Measurements from ENCODE around the gene ALDH1A3. TPM values are rescaled to one million over a fixed set of nuclear protein-coding genes. Genes with fewer than 3 reads are reported as not detected.

The ALDH1A3 gene
- total RNA-seq, 1 experiment from 2014 or later, result 5,398 TPM

DNA sequence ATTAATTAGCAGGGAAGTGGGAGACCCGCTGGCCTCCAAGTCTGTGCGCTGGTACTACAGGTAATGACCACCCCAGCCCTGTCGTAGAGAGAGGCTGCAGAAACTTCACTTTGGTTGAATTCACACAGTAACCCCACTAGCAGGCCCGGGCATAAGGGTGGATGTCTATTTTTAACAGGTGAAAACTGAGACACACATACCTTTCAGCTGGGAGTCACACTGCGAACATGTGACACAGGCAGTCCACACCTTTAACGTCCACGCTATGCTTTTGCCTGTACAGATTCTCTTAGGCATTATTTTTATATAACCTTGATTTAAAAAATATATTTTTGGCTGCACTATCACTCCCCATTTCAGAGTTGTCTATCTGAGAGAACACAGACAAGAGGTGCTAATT lies 43.4 kb downstream of the ALDH1A3 start:
- POLR2A ChIA-PET (ENCODE audit: unreplicated experiment), result no interaction called here
- no peak overlapping the region for H3K4me3 ChIP-seq (ENCODE audit: low read length)
- no peaks in the 10 kb centered on the region for H4K20me1 ChIP-seq (ENCODE audit: low read length)
- no peak overlapping the region for H3K9ac ChIP-seq (ENCODE audit: low read length)
- H3K9me2 ChIP-seq (replicated peaks; ENCODE audit: low read length), result no peaks in the 10 kb centered on the region
- DNase-seq, result no peak
- intact Hi-C loops (cut with micrococcal nuclease), result no loop called here
- no peak overlapping the region for H3K27ac ChIP-seq (ENCODE audit: low read length)
- no peaks in the 10 kb centered on the region; the same call in none of the 2 replicates for H3K36me3 ChIP-seq (ENCODE audit: low read depth, low read length)
- ATAC-seq, result no peak
- H2AFZ ChIP-seq (ENCODE audit: low read length), result no peak overlapping the region
- no peaks in the 10 kb centered on the region for H3K27me3 ChIP-seq (ENCODE audit: low read length)
- peaks cover 16% of the 10 kb centered on the region for H3K4me1 ChIP-seq (ENCODE audit: insufficient read depth, low read length)
- TF ChIP-seq CTCF (conservative IDR thresholded peaks at IDR 0.05; ENCODE audit: low read depth, low read length) (no peak), EZH2 (IDR thresholded peaks at IDR 0.05; ENCODE audit: low read length, unreplicated experiment) (no peak), EZH2phosphoT487 (IDR thresholded peaks at IDR 0.05; ENCODE audit: borderline replicate concordance, low read length) (no peak)
- no TSS peak for BruUV-seq (replicated peaks)
- H3F3A ChIP-seq (ENCODE audit: low read length, unreplicated experiment), result no peaks in the 10 kb centered on the region
- no peaks in the 10 kb centered on the region for H3K9me3 ChIP-seq (ENCODE audit: low read length)
- no peak overlapping the region for H3K4me2 ChIP-seq (ENCODE audit: low read length)
- CTCF ChIA-PET, result no interaction called here
- peaks cover 32% of the 10 kb centered on the region for H3K79me2 ChIP-seq (ENCODE audit: low read length)

DNA sequence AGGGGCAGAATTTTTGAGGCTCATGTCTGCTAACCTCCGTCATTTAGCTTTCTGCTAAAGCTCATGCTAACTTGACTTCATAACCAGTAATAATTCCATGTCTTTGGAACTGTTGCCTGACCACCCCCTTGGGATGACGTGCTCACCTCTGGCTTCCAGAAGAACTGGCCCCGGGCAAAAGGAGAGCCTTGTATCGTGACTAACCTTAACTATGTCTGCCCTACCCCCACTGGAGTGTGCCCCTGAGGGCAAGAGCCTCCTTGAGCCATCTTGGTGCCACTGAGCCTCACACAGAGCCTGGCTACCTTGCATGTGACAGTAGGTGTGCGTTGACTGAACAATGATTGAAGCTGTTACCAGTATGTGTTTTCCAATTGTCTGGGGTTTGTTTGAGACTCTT lies 44.3 kb downstream of the ALDH1A3 start:
- no peak overlapping the region for H3K4me3 ChIP-seq (ENCODE audit: low read length)
- peaks cover 32% of the 10 kb centered on the region for H3K79me2 ChIP-seq (ENCODE audit: low read length)
- DNase-seq (no peak), ATAC-seq (no peak)
- H3K27ac ChIP-seq (ENCODE audit: low read length), result no peak overlapping the region
- H3K27me3 ChIP-seq (ENCODE audit: low read length), result no peaks in the 10 kb centered on the region
- H3K9ac ChIP-seq (ENCODE audit: low read length), result no peak overlapping the region
- no peaks in the 10 kb centered on the region; the same call in none of the 2 replicates for H3K36me3 ChIP-seq (ENCODE audit: low read depth, low read length)
- no peaks in the 10 kb centered on the region for H3F3A ChIP-seq (ENCODE audit: low read length, unreplicated experiment)
- H3K4me2 ChIP-seq (ENCODE audit: low read length), result no peak overlapping the region
- CTCF ChIA-PET, result no interaction called here
- intact Hi-C loops (cut with micrococcal nuclease), result no loop called here
- no TSS peak for BruUV-seq (replicated peaks)
- H4K20me1 ChIP-seq (ENCODE audit: low read length), result no peaks in the 10 kb centered on the region
- H3K4me1 ChIP-seq (ENCODE audit: insufficient read depth, low read length), result peaks cover 17% of the 10 kb centered on the region
- POLR2A ChIA-PET (ENCODE audit: unreplicated experiment), result no interaction called here
- no peaks in the 10 kb centered on the region for H3K9me3 ChIP-seq (ENCODE audit: low read length)
- no peak overlapping the region for H2AFZ ChIP-seq (ENCODE audit: low read length)
- TF ChIP-seq EZH2 (IDR thresholded peaks at IDR 0.05; ENCODE audit: low read length, unreplicated experiment) (no peak), EZH2phosphoT487 (IDR thresholded peaks at IDR 0.05; ENCODE audit: borderline replicate concordance, low read length) (no peak), CTCF (conservative IDR thresholded peaks at IDR 0.05; ENCODE audit: low read depth, low read length) (no peak)
- no peaks in the 10 kb centered on the region for H3K9me2 ChIP-seq (replicated peaks; ENCODE audit: low read length)

DNA sequence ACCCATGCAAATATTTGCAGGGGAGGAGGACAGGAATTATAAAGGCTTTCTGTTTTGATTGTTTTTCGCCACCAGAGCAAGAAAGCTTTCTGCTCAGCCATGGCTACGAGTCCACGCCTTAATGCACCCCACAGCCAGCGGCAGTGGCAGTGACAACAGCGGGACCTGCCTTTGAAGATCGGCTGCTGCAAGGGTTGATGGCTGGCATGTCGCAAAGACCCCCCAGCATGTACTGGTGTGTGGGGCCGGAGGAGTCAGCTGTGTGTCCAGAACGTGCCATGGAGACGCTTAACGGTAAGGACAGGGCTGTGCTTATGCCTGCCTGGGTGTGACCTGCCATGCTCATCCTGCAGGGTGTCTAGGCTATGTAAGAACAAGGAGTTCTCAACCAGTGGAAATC lies 44.8 kb downstream of the ALDH1A3 start:
- POLR2A ChIA-PET (ENCODE audit: unreplicated experiment), result no interaction called here
- ATAC-seq (no peak), DNase-seq (no peak)
- Histone ChIP-seq H3K4me2 (ENCODE audit: low read length) (no peak overlapping the region), H3K79me2 (ENCODE audit: low read length) (peaks cover 32% of the 10 kb centered on the region), H3K4me1 (ENCODE audit: insufficient read depth, low read length) (peaks cover 23% of the 10 kb centered on the region), H4K20me1 (ENCODE audit: low read length) (no peaks in the 10 kb centered on the region), H2AFZ (ENCODE audit: low read length) (no peak overlapping the region), H3K36me3 (ENCODE audit: low read depth, low read length) (no peaks in the 10 kb centered on the region; the same call in none of the 2 replicates), H3K9me3 (ENCODE audit: low read length) (no peaks in the 10 kb centered on the region), H3K27ac (ENCODE audit: low read length) (no peak overlapping the region), H3K9me2 (replicated peaks; ENCODE audit: low read length) (no peaks in the 10 kb centered on the region), H3K9ac (ENCODE audit: low read length) (no peak overlapping the region), H3K27me3 (ENCODE audit: low read length) (no peaks in the 10 kb centered on the region), H3F3A (ENCODE audit: low read length, unreplicated experiment) (no peaks in the 10 kb centered on the region), H3K4me3 (ENCODE audit: low read length) (no peak overlapping the region)
- CTCF ChIA-PET, result no interaction called here
- intact Hi-C loops (cut with micrococcal nuclease), result no loop called here
- no TSS peak for BruUV-seq (replicated peaks)
- no peak for TF ChIP-seq CTCF (conservative IDR thresholded peaks at IDR 0.05; ENCODE audit: low read depth, low read length)

All from PC-3 (cell line).